ENCODE results near the gene CATSPER4. TPM values are rescaled to one million over a fixed set of nuclear protein-coding genes. Genes with fewer than 3 reads are reported as not detected.

Gene CATSPER4
- total and polyA plus RNA-seq, 2 donors (not counting 1 experiment from before 2014, with no cell fraction given) = not detected

- Histone ChIP-seq H4K20me1 (ENCODE audit: control insufficient read depth, insufficient read depth, low read length, poor library complexity, severe bottlenecking) (no peaks in the 10 kb centered on the region), H3K79me2 (ENCODE audit: control insufficient read depth, insufficient read depth, low read length) (no peaks in the 10 kb centered on the region), H3K9me3 (ENCODE audit: control extremely low read depth in 1 of 3, control insufficient read depth in 2 of 3, insufficient read depth in 1 of 3, low read length in 2 of 3) (no peaks in the 10 kb centered on the region), H3K4me2 (replicated peaks; ENCODE audit: low read depth, low read length, poor library complexity, severe bottlenecking) (no peak overlapping the region), H3K27me3 (replicated peaks in 1 of 4; ENCODE audit: control extremely low read depth in 1 of 4, control insufficient read depth in 3 of 4, insufficient read depth in 4 of 4, low read length in 3 of 4) (no peaks in the 10 kb centered on the region), H3K4me3 (ENCODE audit: control extremely low read depth in 1 of 5, extremely low read depth in 1 of 5, insufficient read depth in 1 of 5, low read depth in 2 of 5, low read length in 4 of 5) (no peak overlapping the region), H3K9ac (ENCODE audit: low read length) (no peak overlapping the region), H3K27ac (ENCODE audit: low read length in 2 of 2) (no peak overlapping the region), H3K4me1 (ENCODE audit: control insufficient read depth in 2 of 2, insufficient read depth in 2 of 2, low read length in 2 of 2) (no peaks in the 10 kb centered on the region), H3K36me3 (replicated peaks in 1 of 2; ENCODE audit: control extremely low read depth in 1 of 2, control insufficient read depth in 1 of 2, extremely low read depth in 1 of 2, insufficient read depth in 2 of 2, low read length in 1 of 2) (no peaks in the 10 kb centered on the region), H2AFZ (ENCODE audit: insufficient read depth, low read depth, low read length, poor library complexity, severe bottlenecking) (no peak overlapping the region)
- H3K9me3 Mint-ChIP-seq (ENCODE audit: insufficient read depth) = no peaks in the 10 kb centered on the region
- H3K4me3 Mint-ChIP-seq = no peak overlapping the region
- ChIA-PET POLR2A (no interaction called here), CTCF (interaction anchor here (0.6 to 1.5 kb wide), 2 partner anchors 239 to 536 kb away, joined by 3 read pairs; no protein-coding TSS in a partner anchor)
- ATAC-seq (ENCODE audit: low read depth) = no peak
- intact Hi-C loops (cut with micrococcal nuclease) = no loop called here
- H3K4me1 Mint-ChIP-seq = no peaks in the 10 kb centered on the region
- WGBS (ENCODE audit: insufficient coverage) = 75% methylated on average over 3 of the region's 4 CpGs
- DNase-seq = no peak
- no peak overlapping the region for H3K27ac Mint-ChIP-seq
- no peaks in the 10 kb centered on the region for H3K27me3 Mint-ChIP-seq
- TF ChIP-seq EZH2 (IDR thresholded peaks at IDR 0.05; ENCODE audit: borderline replicate concordance, insufficient read depth, low read depth, low read length, poor library complexity, severe bottlenecking) (no peak), CTCF (IDR thresholded peaks at IDR 0.05) (no peak)
Observed at GRCh38 chr1:26180010-26180506, 10.3 kb upstream of the CATSPER4 start.

GRCh38 chr1:26181586-26182382 is 8.6 kb upstream of the CATSPER4 start:
- no peaks in the 10 kb centered on the region for H3K27me3 Mint-ChIP-seq
- Histone ChIP-seq H3K36me3 (replicated peaks in 1 of 2; ENCODE audit: control extremely low read depth in 1 of 2, control insufficient read depth in 1 of 2, extremely low read depth in 1 of 2, insufficient read depth in 2 of 2, low read length in 1 of 2) (no peaks in the 10 kb centered on the region), H3K4me2 (replicated peaks; ENCODE audit: low read depth, low read length, poor library complexity, severe bottlenecking) (no peak overlapping the region), H3K4me3 (ENCODE audit: control extremely low read depth in 1 of 5, extremely low read depth in 1 of 5, insufficient read depth in 1 of 5, low read depth in 2 of 5, low read length in 4 of 5) (no peak overlapping the region), H3K79me2 (ENCODE audit: control insufficient read depth, insufficient read depth, low read length) (no peaks in the 10 kb centered on the region), H4K20me1 (ENCODE audit: control insufficient read depth, insufficient read depth, low read length, poor library complexity, severe bottlenecking) (no peaks in the 10 kb centered on the region), H3K4me1 (ENCODE audit: control insufficient read depth in 2 of 2, insufficient read depth in 2 of 2, low read length in 2 of 2) (no peaks in the 10 kb centered on the region), H2AFZ (ENCODE audit: insufficient read depth, low read depth, low read length, poor library complexity, severe bottlenecking) (no peak overlapping the region), H3K9me3 (ENCODE audit: control extremely low read depth in 1 of 3, control insufficient read depth in 2 of 3, insufficient read depth in 1 of 3, low read length in 2 of 3) (no peaks in the 10 kb centered on the region), H3K9ac (ENCODE audit: low read length) (no peak overlapping the region), H3K27me3 (replicated peaks in 1 of 4; ENCODE audit: control extremely low read depth in 1 of 4, control insufficient read depth in 3 of 4, insufficient read depth in 4 of 4, low read length in 3 of 4) (no peaks in the 10 kb centered on the region), H3K27ac (ENCODE audit: low read length in 2 of 2) (no peak overlapping the region)
- no peaks in the 10 kb centered on the region for H3K9me3 Mint-ChIP-seq (ENCODE audit: insufficient read depth)
- intact Hi-C loops (cut with micrococcal nuclease) = no loop called here
- no peak overlapping the region for H3K4me3 Mint-ChIP-seq
- POLR2A ChIA-PET = no interaction called here
- no peak for DNase-seq
- CTCF ChIA-PET = interaction anchor here (0.7 to 1.5 kb wide), 2 partner anchors 52 to 238 kb away, joined by 3 read pairs; partner anchors contain the start of gene CEP85
- no peak overlapping the region for H3K27ac Mint-ChIP-seq
- no peak for ATAC-seq (ENCODE audit: low read depth)
- 80% methylated on average over 8 of the region's 9 CpGs for WGBS (ENCODE audit: insufficient coverage)
- no peaks in the 10 kb centered on the region for H3K4me1 Mint-ChIP-seq
- TF ChIP-seq CTCF (IDR thresholded peaks at IDR 0.05) (no peak), EZH2 (IDR thresholded peaks at IDR 0.05; ENCODE audit: borderline replicate concordance, insufficient read depth, low read depth, low read length, poor library complexity, severe bottlenecking) (no peak)

Measured in B cell (primary cell).